ENCODE results near the gene ZNF280B. TPM values are rescaled to one million over a fixed set of nuclear protein-coding genes. Genes with fewer than 3 reads are reported as not detected.

ZNF280B gene
- total RNA-seq, 1 experiment from 2014 or later = 5.9 TPM

DNA sequence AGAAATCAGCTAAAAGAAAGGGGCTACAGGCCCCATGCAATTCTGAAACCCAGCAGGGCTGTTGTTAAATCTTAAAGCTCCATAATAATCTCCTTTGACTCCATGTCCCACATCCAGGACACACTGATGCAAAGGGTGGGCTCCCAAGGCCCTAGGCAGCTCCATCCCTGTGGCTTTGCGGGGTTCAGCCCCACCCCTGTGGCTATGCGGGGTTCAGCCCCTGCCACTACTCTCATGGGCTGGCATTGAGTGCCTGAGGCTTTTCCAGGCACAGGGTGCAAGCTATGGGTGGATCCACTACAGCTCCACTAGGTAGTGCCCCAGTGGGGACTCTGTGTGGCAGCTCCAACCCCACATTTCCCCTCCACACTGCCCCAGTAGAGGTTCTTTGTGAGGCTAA lies 20.2 kb upstream of the ZNF280B start (continued):
- TF ChIP-seq, protein P1, sequence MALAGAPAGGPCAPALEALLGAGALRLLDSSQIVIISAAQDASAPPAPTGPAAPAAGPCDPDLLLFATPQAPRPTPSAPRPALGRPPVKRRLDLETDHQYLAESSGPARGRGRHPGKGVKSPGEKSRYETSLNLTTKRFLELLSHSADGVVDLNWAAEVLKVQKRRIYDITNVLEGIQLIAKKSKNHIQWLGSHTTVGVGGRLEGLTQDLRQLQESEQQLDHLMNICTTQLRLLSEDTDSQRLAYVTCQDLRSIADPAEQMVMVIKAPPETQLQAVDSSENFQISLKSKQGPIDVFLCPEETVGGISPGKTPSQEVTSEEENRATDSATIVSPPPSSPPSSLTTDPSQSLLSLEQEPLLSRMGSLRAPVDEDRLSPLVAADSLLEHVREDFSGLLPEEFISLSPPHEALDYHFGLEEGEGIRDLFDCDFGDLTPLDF (CRISPR knock-in tag; IDR thresholded peaks at IDR 0.05) = no peak
- TF ChIP-seq RORB (CRISPR knock-in tag; IDR thresholded peaks at IDR 0.05) (no peak), EMX1 (CRISPR knock-in tag; IDR thresholded peaks at IDR 0.05) (no peak), KAT7 (CRISPR knock-in tag; IDR thresholded peaks at IDR 0.05; ENCODE audit: borderline replicate concordance) (no peak), ETV6 (CRISPR knock-in tag; IDR thresholded peaks at IDR 0.05) (no peak)
- TF ChIP-seq, protein P2, sequence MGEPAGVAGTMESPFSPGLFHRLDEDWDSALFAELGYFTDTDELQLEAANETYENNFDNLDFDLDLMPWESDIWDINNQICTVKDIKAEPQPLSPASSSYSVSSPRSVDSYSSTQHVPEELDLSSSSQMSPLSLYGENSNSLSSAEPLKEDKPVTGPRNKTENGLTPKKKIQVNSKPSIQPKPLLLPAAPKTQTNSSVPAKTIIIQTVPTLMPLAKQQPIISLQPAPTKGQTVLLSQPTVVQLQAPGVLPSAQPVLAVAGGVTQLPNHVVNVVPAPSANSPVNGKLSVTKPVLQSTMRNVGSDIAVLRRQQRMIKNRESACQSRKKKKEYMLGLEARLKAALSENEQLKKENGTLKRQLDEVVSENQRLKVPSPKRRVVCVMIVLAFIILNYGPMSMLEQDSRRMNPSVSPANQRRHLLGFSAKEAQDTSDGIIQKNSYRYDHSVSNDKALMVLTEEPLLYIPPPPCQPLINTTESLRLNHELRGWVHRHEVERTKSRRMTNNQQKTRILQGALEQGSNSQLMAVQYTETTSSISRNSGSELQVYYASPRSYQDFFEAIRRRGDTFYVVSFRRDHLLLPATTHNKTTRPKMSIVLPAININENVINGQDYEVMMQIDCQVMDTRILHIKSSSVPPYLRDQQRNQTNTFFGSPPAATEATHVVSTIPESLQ (CRISPR knock-in tag; IDR thresholded peaks at IDR 0.05) = no peak
- TF ChIP-seq, protein P3, sequence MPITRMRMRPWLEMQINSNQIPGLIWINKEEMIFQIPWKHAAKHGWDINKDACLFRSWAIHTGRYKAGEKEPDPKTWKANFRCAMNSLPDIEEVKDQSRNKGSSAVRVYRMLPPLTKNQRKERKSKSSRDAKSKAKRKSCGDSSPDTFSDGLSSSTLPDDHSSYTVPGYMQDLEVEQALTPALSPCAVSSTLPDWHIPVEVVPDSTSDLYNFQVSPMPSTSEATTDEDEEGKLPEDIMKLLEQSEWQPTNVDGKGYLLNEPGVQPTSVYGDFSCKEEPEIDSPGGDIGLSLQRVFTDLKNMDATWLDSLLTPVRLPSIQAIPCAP (CRISPR knock-in tag; IDR thresholded peaks at IDR 0.05) = no peak

DNA sequence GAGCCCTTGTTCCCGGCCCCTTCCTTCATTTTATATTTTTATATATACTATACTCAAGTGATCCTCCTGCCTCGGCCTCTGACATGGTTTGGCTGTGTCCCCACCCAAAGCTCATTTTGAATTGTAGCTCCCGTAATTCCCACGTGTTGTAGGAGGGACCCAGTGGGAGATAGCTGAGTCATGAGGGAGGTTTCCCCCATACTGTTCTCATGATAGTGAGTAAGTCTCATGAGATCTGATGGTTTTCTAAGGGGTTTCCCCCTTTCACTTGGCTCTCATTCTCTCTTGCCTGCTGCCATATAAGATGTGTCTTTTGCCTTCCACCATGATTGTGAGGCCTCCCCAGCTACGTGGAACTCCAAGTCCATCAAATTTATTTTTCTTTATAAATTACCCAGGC lies 18.8 kb upstream of the ZNF280B start:
- H3K9me3 Mint-ChIP-seq = peaks cover 5% of the 10 kb centered on the region
- no peaks in the 10 kb centered on the region for H3K36me3 Mint-ChIP-seq
- H3K27ac Mint-ChIP-seq = no peak overlapping the region
- no peak for TF ChIP-seq JAZF1 (CRISPR knock-in tag; IDR thresholded peaks at IDR 0.05)
- TF ChIP-seq, protein P4, sequence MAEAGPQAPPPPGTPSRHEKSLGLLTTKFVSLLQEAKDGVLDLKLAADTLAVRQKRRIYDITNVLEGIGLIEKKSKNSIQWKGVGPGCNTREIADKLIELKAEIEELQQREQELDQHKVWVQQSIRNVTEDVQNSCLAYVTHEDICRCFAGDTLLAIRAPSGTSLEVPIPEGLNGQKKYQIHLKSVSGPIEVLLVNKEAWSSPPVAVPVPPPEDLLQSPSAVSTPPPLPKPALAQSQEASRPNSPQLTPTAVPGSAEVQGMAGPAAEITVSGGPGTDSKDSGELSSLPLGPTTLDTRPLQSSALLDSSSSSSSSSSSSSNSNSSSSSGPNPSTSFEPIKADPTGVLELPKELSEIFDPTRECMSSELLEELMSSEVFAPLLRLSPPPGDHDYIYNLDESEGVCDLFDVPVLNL (CRISPR knock-in tag; IDR thresholded peaks at IDR 0.05; ENCODE audit: borderline replicate concordance, low read depth) = no peak
- TF ChIP-seq MYBL2 (CRISPR knock-in tag; IDR thresholded peaks at IDR 0.05) = no peak
- ChIA-PET POLR2A (no interaction called here), CTCF (no interaction called here)
- H3K4me1 Mint-ChIP-seq = no peaks in the 10 kb centered on the region
- H3K4me3 Mint-ChIP-seq = no peak overlapping the region
- no peak for DNase-seq (ENCODE audit: low spot score)
- no peak for ATAC-seq
- H3K27me3 Mint-ChIP-seq (ENCODE audit: low read depth) = peaks cover 87% of the 10 kb centered on the region

DNA sequence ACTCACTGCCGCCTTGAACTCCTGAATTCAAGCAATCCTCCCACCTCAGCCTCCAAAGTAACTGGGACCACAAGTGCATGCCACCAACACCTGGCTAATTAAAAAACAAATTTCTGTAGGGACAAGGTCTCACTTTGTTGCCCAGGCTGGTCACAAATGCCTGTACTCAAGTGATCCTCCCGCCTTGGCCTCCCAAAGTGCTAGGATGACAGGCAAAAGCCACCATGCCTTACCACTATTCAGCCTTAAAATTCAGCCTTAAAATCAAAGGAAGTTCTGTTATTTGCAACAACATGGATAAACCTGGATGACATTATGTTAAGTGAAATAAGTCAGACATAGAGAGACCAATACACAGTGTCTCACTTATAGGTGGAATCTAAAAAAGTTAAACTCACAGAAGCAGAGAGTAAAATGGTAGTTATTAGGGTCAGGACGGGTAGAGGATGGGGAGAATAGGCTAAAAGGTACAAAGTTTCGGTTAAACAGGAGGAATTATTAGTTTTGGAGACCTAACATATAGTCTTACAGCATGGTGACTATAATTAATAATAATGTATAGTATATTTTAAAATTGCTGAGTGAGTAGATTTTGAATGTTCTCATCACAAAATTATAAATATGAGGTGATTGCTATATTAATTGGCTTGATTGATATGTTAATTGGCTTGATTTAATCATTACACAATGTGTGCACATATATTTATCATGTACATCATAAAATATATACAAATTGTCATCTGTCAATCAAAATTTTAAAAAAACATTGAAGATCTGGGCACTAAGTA lies 17.8 kb upstream of the ZNF280B start:
- Mint-ChIP-seq H3K4me3 (no peak overlapping the region), H3K27ac (no peak overlapping the region), H3K27me3 (ENCODE audit: low read depth) (peaks cover 92% of the 10 kb centered on the region), H3K9me3 (peaks cover 5% of the 10 kb centered on the region), H3K36me3 (no peaks in the 10 kb centered on the region), H3K4me1 (no peaks in the 10 kb centered on the region)
- no peak for ATAC-seq
- CTCF ChIA-PET = no interaction called here
- no peak for DNase-seq (ENCODE audit: low spot score)
- TF ChIP-seq CBFB (CRISPR knock-in tag; IDR thresholded peaks at IDR 0.05; ENCODE audit: low read depth) = no peak
- POLR2A ChIA-PET = no interaction called here

DNA sequence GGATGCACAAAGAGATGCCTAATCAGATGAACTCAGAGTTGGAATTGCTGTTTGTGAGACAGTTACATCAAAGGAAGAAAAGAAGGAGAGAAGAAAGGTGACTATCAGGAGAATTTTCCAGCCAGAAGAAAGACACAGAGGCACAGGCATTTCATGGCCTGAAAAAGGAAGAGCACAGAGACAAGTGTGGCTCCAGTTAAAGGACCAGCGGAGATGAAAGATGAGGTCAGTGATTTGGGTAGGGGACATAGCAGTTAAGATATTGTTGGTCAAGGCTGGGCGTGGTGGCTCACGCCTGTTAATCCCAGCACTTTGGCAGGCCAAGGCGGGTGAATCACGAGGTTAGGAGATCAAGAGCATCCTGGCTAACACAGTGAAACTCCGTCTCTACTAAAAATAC lies 15.0 kb upstream of the ZNF280B start:
- ATAC-seq (no peak), DNase-seq (ENCODE audit: low spot score) (no peak)
- TF ChIP-seq ELF4 (CRISPR knock-in tag; IDR thresholded peaks at IDR 0.05; ENCODE audit: low read depth) (no peak), NR1H2 (CRISPR knock-in tag; IDR thresholded peaks at IDR 0.05) (no peak)
- H3K9me3 Mint-ChIP-seq = peaks cover 5% of the 10 kb centered on the region
- H3K27ac Mint-ChIP-seq = no peak overlapping the region
- no peaks in the 10 kb centered on the region for H3K36me3 Mint-ChIP-seq
- H3K4me3 Mint-ChIP-seq = no peak overlapping the region
- peaks cover 14% of the 10 kb centered on the region for H3K4me1 Mint-ChIP-seq
- CTCF ChIA-PET = no interaction called here
- POLR2A ChIA-PET = no interaction called here
- peaks cover 90% of the 10 kb centered on the region for H3K27me3 Mint-ChIP-seq (ENCODE audit: low read depth)

Measured in WTC11 (cell line).